GM19025 (cell line): Measurements from ENCODE around the gene GUCY1A2.
"Not testable (repeated sequence)": the region's sequence is repeated elsewhere in the genome, so short reads cannot be mapped to it uniquely, and the experiment has no call there.

Source experiments
- ATAC-seq: cut with Tn5 transposase; IDR thresholded peaks from one replicate; pipeline ENCODE4 v1.9.1; 2021; ENCODE audit warnings: mild to moderate bottlenecking, low read depth, moderate library complexity; ENCODE audit not compliant: unreplicated experiment

Gene GUCY1A2

DNA sequence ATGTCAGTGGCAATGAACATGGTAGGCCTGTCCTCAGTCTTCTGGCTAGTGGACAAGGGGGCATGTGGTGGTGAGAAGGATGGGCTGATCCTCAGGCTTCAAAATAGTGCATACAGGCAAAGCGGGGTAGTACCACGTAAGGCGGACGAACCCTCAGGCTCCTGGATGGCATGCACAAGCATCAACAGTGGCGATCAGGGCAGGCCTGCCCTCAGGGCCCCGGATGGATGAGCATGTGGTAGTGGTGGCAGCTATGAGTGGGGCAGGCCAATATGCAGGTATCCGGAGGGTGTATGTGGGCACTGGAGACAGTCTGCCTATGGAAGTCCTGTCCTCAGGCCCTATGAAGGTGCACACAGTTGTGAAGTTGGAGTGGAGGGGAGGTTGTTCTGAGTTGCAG, 163.8 kb downstream of the GUCY1A2 start:
- ATAC-seq = no peak

DNA sequence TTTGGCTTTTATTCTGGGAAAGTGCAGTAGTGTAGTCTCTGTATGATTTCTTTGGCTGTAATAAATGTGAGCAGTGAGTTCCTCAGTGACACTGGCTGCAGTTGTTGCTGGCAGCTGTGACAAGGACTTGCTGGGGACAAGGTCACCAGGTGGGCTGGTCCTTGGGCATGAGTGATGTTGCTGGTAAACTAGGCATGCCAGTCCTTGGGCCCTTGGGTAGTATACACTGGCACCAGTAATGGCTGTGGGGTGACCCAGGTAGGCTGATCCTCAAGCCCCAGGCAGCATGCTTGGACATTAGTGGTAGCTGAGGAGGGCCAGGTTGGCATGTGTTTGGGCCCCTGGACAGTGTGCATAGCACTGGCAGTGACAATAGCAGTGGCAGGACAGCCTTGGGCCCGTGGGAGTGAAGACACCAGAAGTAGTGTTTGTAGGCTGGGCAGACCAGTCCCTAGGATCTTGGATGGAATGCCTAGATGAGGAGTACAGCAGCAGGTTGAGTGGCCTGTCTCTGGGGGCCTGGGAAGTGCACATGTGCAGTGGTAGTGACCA, 164.3 kb downstream of the GUCY1A2 start:
- ATAC-seq = no peak

DNA sequence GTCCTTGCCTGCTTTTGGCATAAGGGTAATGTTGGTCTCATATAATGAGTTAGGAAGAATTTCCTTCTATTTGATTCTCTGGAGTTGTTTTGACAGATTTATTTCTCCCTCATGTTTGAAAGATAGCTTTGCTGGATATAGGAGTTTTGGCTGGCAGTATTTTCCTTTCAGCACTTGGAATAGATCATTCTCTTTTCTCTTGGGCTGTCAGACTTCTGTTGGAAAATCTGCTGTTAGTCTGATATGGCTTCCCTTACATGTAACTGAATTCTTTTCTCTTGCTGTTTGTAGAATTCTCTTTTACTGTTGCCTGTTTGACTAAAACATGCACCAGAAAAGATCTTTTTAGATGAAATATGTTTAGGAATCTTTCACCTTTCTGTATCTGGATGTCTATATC, 165.5 kb downstream of the GUCY1A2 start:
- no peak for ATAC-seq

DNA sequence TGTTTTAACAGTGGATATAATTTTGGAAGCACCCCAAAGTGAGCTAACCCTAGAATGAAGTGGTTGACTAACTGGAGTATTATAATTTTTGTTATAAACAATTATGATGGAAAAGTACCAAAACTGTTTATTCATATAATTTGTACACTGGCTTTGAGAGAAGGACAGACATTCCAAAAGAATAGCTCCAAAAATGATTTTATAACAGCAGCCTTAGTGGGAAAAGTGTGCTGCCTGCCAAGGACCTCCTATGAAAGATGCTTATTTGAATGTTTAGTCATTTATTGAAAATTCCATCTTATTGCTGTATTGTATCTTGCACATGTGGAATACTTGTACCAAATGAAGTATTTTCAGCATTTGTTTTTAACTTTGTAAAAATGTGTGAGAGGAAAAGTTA, 169.8 kb downstream of the GUCY1A2 start:
- ATAC-seq = no peak

DNA sequence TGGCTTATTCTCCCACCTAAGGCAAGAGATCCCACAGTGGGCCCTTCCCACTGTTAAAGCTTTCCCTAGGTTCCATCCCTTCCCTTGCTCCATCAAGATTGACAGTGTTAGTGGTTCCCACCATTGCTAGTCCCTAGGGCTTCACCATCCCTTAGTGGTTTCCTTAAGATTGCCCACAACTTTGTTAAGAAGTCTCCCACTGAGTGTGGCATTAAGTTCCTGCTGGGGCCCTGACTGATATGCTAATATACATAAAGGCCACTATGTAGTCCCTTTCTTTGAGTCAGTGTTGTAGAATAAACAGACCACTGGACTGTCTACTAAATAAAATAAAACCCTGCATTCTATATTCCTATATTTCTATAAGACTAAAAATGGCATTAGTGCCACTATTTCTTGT, 176.1 kb downstream of the GUCY1A2 start:
- no peak for ATAC-seq

DNA sequence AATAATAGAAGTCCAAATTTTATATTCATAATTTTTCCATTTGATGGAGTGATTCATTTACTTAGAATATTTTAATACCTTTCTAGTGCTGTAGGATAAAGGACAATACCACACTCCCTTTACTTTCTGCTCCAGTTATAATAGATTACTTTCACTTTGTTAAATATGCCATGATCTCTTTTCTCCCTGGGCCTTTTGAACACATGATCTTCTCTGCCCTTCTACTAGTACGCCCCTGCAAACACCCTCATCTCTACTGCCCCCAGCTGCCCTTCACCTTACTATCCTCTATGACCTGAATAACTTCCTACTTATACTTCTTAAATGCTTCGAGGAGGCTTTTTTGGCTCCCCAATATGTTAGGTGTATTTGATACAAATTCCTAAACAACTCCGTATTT, 177.3 kb downstream of the GUCY1A2 start:
- ATAC-seq = no peak

DNA sequence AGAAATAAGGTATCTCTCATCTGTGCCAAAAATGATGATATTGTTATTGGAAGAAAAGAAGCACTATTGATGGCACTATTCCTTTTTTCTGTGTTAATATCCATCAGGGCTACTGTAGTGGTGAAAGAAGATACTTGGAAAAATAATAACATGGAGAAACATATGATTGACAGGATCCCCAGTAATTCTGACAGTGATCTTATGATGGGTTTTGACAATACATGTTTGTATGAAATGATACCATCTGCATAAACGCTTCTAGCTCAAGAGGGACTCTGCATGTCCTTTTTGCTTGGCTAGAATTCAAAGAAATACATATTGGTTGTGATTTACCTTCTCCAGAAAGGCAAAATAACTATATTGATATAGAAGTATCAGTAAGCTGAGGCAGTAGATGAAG, 178.1 kb downstream of the GUCY1A2 start:
- ATAC-seq = no peak

DNA sequence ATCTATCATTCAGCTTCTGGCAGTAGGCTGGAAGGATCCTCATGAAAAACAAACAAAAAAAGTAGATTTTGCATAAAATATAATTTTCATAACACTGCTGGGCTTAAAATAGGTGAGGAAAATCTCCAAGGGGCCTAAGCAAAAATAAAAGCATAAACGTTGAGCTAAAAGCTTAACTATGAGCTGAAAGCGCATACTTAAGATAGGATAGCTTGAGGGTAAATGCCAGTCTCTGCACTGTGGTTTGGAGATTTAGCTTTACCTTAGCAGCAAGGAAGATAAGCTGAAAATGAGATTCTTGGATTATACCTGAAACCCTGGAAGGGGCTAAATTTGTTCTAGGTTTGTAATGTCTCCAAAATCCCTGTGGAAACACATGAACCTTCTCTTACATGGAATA, 183.7 kb downstream of the GUCY1A2 start:
- no peak for ATAC-seq

DNA sequence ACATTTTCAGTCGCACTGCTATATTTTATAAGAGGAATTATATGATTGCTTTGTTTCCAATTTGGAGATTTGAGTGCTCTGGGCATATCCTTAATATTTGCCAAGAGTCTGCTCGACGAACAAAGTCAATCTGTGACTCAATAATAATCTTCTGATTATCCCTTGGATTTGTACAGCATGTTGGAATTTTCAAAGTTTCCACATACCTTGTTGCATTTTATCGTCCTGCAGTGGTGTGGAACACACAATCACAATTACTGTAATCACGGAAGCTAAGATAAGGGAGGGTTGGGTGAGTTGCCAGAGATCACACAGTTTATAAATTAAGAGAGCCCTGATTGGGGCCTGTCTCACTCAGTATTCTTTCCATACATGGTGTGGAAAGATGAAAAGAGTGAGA, 189.3 kb downstream of the GUCY1A2 start:
- ATAC-seq = no peak

DNA sequence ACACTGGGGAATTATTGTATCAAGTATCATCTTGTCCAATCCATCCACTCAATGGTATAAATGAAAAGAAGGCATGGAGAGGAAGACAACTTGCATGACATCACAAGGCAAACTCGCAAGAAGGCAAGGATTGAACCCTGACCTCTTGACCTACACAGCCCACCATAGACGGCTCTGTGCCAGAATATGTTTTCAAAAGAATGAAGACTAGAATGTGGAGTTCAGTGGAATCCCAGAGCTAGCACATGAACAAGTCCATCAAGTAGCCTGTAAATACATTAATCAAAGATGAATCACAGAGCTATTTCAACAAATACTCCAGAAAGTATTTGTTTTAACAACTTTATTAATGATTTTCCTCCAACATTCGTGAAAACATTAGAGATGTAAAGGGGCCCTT, 189.7 kb downstream of the GUCY1A2 start:
- ATAC-seq = no peak

DNA sequence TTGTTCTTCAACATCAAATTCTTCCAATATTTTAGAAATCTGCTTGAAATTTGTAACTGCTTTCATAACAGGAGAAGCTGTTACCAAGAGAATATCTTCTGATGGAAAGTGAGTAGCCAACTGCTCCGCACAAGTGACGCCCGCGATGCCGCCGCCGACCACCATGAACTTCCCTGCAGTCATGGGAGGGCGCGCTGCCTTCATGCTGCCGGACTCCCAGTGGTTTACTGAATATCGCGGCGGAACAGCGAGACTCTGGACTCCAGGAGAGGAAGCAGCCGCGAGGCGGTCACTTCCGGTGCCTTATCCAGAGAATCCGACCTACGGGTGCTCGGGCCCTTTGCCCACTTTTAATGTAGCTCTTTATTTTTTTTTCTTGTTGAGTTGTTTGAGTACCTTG, 190.6 kb downstream of the GUCY1A2 start:
- ATAC-seq = no peak

DNA sequence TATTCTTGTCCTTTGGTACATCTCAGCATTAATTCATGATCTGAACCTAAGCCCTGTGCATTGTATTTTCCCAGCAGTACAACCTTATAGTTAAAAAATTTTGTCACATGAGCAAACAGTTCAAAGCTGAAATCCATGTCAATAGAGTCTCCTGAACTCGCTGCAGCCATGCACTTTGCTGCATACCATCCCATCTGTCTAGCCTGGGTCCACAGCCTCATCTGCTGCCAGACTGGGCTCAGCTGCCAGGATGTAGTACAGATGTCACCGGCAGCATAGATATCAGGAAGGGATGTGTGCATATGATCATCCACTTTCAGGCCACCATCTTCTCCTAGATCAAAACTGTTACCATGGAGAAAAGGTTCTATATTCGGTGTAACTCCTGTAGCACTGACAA, 191.7 kb downstream of the GUCY1A2 start:
- not testable (repeated sequence) for ATAC-seq

DNA sequence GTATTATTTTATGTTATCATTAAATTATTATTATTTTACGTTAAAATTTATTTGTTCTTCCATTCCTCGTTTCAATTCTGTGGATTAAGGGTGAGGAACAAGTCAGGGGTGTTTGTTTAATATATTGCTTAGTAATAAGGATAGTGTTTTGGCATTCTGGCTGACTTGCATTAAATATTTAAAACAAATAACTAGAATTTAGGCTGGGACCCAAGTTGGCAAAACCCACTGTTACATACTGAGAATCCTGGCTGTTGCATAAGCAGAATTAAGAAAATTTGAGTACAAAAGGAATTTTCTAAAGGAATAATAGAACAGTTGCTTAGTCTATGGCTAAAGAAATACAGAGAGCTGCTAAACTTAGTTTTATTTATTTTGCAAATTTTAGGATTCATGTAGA, 196.4 kb downstream of the GUCY1A2 start:
- no peak for ATAC-seq

DNA sequence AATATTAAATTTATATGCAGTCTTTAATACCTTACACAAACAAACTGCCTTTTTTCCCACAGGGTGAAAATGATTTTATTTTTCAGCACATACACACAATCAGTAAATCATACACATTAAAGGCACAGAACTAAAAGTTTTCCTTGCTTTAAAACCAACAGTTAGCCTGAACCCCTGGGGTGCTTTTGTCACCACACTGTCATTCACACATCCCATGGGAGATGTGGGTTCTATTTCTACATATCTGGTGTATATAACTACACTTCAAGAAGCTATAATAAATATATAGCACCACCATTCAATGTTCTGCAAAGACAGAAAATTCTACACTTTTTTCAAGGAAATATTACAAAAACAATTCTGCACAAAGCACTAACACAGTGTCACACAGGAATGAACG, 197.0 kb downstream of the GUCY1A2 start:
- no peak for ATAC-seq

DNA sequence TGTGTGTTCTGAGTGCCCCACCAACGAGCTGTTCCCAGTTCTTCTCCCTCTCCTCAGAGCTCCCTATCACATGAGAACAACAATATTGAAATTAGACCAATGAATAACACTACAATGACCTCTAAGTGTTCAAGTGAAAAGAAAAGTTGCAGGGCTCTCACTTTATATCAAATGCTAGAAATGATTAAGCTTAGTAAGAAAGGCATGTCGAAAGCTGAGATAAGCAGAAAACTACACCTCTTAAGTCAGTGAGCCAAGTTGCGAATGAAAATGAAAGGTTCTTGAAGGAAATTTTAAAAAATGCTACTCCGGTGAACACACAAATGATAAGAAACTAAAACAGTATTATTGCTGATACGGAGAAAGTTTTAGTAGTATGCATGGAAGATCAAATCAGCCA, 199.8 kb downstream of the GUCY1A2 start:
- no peak for ATAC-seq

DNA sequence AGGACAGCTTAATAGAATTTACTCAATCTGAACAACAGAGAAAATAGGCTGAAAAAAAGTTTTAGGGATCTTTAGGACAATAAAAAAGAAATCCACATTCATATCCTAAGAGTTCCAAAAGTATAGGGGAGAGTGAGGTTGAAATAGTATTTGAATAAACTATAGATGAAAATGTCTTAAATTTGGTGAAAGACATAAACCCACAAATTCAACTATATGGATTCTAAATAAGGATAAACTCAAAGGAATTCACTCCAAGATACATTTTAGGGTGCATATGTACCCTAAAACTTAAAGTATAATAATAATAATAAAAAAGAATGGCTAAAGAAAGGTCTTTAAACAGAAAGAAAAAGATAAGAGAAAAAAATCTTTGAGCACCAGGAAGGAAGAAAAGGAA, 203.1 kb downstream of the GUCY1A2 start:
- no peak for ATAC-seq

DNA sequence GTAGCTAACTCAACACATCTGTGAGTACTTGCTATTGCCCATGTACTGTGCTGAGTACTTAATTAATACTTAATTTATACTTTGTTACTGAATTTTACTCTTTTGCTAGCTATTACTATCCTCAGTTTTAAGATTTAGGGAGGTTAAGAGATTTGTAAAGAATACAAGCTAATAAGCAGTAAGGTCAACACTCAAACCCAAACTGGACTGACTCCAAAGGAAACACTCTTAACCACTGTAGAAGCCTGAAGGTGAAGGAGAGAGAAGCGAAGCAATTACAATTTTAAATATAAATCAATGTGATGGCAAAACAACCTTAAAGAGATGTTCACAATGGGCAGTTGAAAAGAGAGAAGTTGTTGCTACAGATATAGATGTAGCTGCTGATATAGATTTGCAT, 204.5 kb downstream of the GUCY1A2 start:
- ATAC-seq = no peak

DNA sequence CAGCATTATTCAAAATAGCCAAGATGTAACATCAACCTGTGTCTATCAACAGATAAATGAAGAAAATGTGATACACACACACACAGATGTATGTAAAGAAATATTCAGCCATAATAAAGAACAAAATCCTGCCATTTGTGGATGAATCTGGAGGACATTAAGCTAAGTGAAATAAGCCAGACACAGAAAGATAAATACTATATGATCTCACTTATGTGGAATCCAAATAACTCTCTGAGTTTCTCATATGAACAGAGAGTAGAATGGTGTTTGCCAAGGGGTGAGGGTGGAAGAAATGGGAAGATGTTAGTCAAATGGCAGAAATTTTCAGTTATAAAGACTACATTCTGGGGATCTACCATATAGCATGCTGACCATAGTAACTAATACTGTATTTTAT, 224.2 kb downstream of the GUCY1A2 start:
- no peak for ATAC-seq

DNA sequence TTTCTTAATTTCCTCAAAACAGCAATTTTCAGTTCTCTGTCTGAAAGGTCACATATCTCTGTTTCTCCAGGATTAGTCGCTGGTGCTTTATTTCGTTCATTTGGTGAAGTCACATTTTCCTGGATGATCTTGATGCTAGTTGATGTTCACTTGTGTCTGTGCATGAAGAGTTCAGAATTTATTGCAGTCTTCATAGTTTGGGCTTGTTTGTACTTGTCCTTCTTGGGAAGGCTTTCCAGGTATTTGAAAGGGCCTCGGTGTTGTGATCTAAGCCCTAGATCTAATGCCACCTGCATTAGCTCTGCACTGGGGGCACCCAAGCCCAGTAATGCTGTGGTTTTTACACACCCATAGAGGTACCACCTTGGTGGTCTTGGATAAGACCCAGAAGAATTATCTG, 228.9 kb downstream of the GUCY1A2 start:
- ATAC-seq = no peak

DNA sequence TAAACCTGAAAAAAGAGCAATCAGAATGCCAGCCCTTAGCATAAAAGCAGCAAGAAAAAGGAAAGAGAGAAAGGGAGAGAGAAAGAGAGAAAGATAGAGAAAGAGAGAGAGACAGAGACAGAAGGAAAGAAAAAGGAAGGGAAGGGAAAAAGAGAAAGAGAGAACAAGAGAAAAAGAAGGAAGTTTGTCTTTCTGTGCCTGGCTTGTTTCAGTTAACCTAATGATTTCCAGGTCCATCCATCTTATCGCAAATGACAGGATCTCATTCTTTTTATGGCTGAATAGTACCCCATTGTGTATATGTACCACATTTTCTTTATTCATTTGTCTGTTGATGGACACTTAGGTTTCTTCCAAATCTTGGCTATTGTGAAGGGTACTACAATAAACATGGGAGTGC, 230.8 kb downstream of the GUCY1A2 start:
- no peak for ATAC-seq

DNA sequence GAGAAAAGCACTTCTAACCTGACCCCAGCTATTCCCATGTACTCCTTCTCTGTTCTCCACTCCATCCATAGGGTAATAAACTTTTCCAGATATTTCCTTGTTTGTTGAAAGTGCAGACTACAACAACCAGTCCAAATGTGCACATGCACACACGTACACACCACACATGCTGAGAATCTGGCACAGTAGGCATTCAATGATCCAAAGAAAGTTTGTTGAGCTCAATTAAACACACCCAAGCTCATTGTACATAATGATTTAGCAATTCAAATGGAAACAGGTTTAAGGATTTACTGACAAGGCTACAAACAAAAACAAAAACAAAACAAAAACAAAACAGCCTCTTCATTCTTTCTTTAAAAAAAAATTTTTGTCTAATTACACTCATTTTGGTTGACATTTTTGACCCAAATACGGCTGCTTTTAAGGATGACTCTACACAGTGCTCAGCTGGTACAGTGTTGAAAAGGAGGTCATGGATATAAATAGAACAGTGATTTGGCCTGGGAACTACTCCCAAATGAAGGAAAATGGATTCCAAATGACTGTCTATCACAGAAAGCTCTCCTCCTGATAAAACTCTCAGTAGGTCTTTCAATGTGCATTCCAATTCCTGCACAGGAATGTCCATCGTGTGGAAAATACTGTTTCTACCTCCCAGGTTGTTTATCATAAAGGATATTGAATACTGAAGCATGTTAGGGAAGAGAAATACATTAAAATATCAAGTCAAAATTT, 232.2 kb downstream of the GUCY1A2 start:
- no peak for ATAC-seq

DNA sequence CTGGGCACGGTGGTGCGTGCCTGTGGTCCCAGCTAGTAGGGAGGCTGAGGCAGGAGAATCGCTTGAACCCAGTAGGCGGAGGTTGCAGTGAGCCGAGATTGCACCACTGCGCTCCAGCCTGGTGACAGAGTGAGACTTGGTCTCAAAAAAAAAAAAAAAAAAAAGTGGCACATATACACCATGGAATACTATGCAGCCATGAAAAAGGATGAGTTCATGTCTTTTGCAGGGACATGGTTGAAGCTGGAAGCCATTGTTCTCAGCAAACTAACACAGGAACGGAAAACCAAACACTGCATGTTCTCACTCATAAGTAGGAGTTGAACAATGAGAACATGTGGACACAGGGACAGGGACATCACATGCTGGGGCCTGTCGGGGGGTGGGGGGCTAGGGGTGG, 241.0 kb downstream of the GUCY1A2 start:
- not testable (repeated sequence) for ATAC-seq
